H9 (cell line): Measurements from ENCODE around the gene UBN2. TPM values are rescaled to one million over a fixed set of nuclear protein-coding genes. Genes with fewer than 3 reads are reported as not detected.

Experiments used
- DNase-seq: peaks from one replicate; pipeline ENCODE4 v3.0.0-alpha.2; 2017
- H2AFZ ChIP-seq: one replicate; pipeline ENCODE4 v1.6.1; 2013; ENCODE audit warnings: mild to moderate bottlenecking, low read length, control low read depth, moderate library complexity
- H2AK5ac ChIP-seq: 2 replicates; pipeline ENCODE4 v1.6.1; 2013; ENCODE audit warnings: low read length, control low read depth, mixed read lengths; ENCODE audit not compliant: insufficient read length
- H2BK120ac ChIP-seq: one replicate; pipeline ENCODE4 v1.6.1; 2013; ENCODE audit warnings: low read depth, mild to moderate bottlenecking, low read length, control low read depth, inconsistent platforms; ENCODE audit not compliant: poor library complexity, severe bottlenecking
- H2BK12ac ChIP-seq: 2 replicates; pipeline ENCODE4 v1.6.1; 2013; ENCODE audit warnings: low read length, control low read depth, mixed read lengths, low read depth; ENCODE audit not compliant: insufficient read length
- H2BK15ac ChIP-seq: 2 replicates; pipeline ENCODE4 v1.6.1; 2013; ENCODE audit warnings: low read depth, low read length, control low read depth
- H2BK20ac ChIP-seq: one replicate; pipeline ENCODE4 v1.6.1; 2013; ENCODE audit warnings: low read depth, mild to moderate bottlenecking, low read length, control low read depth, inconsistent platforms; ENCODE audit not compliant: poor library complexity, severe bottlenecking
- H2BK5ac ChIP-seq: 2 replicates; pipeline ENCODE4 v1.6.1; 2013; ENCODE audit warnings: low read length, control low read depth, mixed read lengths; ENCODE audit not compliant: insufficient read length
- H3K14ac ChIP-seq: 2 replicates; pipeline ENCODE4 v1.6.1; 2013; ENCODE audit warnings: low read length, control low read depth; ENCODE audit not compliant: insufficient read depth
- H3K18ac ChIP-seq: 2 replicates; pipeline ENCODE4 v1.6.1; 2013; ENCODE audit warnings: low read depth, mild to moderate bottlenecking, mixed read lengths, low read length, control low read depth; ENCODE audit not compliant: insufficient read length
- H3K23ac ChIP-seq: 2 replicates; pipeline ENCODE4 v1.6.1; 2013; ENCODE audit warnings: low read length, control low read depth, mixed read lengths, low read depth; ENCODE audit not compliant: insufficient read length
- H3K23me2 ChIP-seq: 2 replicates; pipeline ENCODE4 v1.6.1; 2013; ENCODE audit warnings: low read depth, mild to moderate bottlenecking, mixed read lengths, low read length, control low read depth; ENCODE audit not compliant: insufficient read length, poor library complexity, severe bottlenecking
- H3K27ac ChIP-seq: 2 replicates; pipeline ENCODE4 v1.5.1; 2013; ENCODE audit warnings: low read length, control low read depth, mixed read lengths, low read depth; ENCODE audit not compliant: insufficient read length
- H3K27me3 ChIP-seq: 2 replicates; pipeline ENCODE4 v1.6.1; 2013; ENCODE audit warnings: low read length, control low read depth, inconsistent platforms; ENCODE audit not compliant: insufficient read depth
- H3K4ac ChIP-seq: 2 replicates; pipeline ENCODE4 v1.6.1; 2013; ENCODE audit warnings: low read depth, mild to moderate bottlenecking, control low read depth, inconsistent platforms, low read length, moderate library complexity
- H3K4me1 ChIP-seq: 2 replicates; pipeline ENCODE4 v1.6.1; 2013; ENCODE audit warnings: low read length, control low read depth, inconsistent platforms; ENCODE audit not compliant: insufficient read depth
- H3K4me2 ChIP-seq: 2 replicates; pipeline ENCODE4 v1.6.1; 2013; ENCODE audit warnings: low read length, control low read depth, mixed read lengths; ENCODE audit not compliant: insufficient read length, insufficient read depth
- H3K56ac ChIP-seq: 2 replicates; pipeline ENCODE4 v1.6.1; 2013; ENCODE audit warnings: low read depth, mild to moderate bottlenecking, mixed read lengths, low read length, control low read depth; ENCODE audit not compliant: insufficient read length
- H3K79me1 ChIP-seq: 2 replicates; pipeline ENCODE4 v1.6.1; 2013; ENCODE audit warnings: low read depth, mild to moderate bottlenecking, moderate library complexity, low read length, control low read depth, inconsistent platforms; ENCODE audit not compliant: insufficient read depth, poor library complexity, severe bottlenecking
- H3K79me2 ChIP-seq: 2 replicates; pipeline ENCODE4 v1.6.1; 2013; ENCODE audit warnings: low read length, control low read depth, inconsistent platforms; ENCODE audit not compliant: insufficient read depth
- H3K9ac ChIP-seq: 2 replicates; pipeline ENCODE4 v1.6.1; 2013; ENCODE audit warnings: low read length, control low read depth, mixed read lengths; ENCODE audit not compliant: insufficient read length; ENCODE audit errors: extremely low read depth
- H3K9me3 ChIP-seq: one replicate; pipeline ENCODE4 v1.6.1; 2013; ENCODE audit warnings: low read depth, low read length, inconsistent platforms; ENCODE audit not compliant: control insufficient read depth
- H3T11ph ChIP-seq: one replicate; pipeline ENCODE4 v1.6.1; 2013; ENCODE audit warnings: mild to moderate bottlenecking, low read length, control low read depth, inconsistent platforms
- H4K20me1 ChIP-seq: one replicate; pipeline ENCODE4 v1.6.1; 2013; ENCODE audit not compliant: control insufficient read depth, insufficient read length, insufficient read depth
- H4K5ac ChIP-seq: 2 replicates; pipeline ENCODE4 v1.6.1; 2013; ENCODE audit warnings: low read depth, mild to moderate bottlenecking, mixed read lengths, low read length, control low read depth; ENCODE audit not compliant: insufficient read length
- H4K8ac ChIP-seq: replicated peaks from 2 replicates; pipeline ENCODE4 v1.6.1; 2013; ENCODE audit warnings: low read length, control low read depth, mixed read lengths, low read depth; ENCODE audit not compliant: insufficient read length
- H4K91ac ChIP-seq: 2 replicates; pipeline ENCODE4 v1.6.1; 2013; ENCODE audit warnings: low read depth, mild to moderate bottlenecking, moderate library complexity, mixed read lengths, low read length, control low read depth; ENCODE audit not compliant: insufficient read length
- H3K27ac Mint-ChIP-seq, 3 experiments: 2 replicates in 2 of 3; 3 replicates in 1 of 3; pipeline ENCODE4 v1.8.0; 2020 to 2021; ENCODE audit warnings: mixed read lengths in 3 of 3, mild to moderate bottlenecking in 1 of 3, moderate library complexity in 1 of 3
- H3K27me3 Mint-ChIP-seq: 2 replicates; pipeline ENCODE4 v1.8.0; 2021; ENCODE audit warnings: low read depth, mild to moderate bottlenecking, moderate library complexity, mixed read lengths
- H3K36me3 Mint-ChIP-seq, 3 experiments: 2 replicates in 2 of 3; 3 replicates in 1 of 3; pipeline ENCODE4 v1.8.0; 2020 to 2021; ENCODE audit warnings: low read depth in 3 of 3, mixed read lengths in 3 of 3; ENCODE audit not compliant: insufficient read depth in 1 of 3
- H3K4me1 Mint-ChIP-seq, 2 experiments: 2 replicates each; pipeline ENCODE4 v1.8.0; 2020; ENCODE audit warnings: mixed read lengths in 2 of 2
- H3K4me3 Mint-ChIP-seq, 2 experiments: 2 replicates in 1 of 2; 3 replicates in 1 of 2; pipeline ENCODE4 v1.8.0; 2020 to 2021; ENCODE audit warnings: mild to moderate bottlenecking in 2 of 2, mixed read lengths in 2 of 2, moderate library complexity in 1 of 2
- H3K9me3 Mint-ChIP-seq, 2 experiments: 2 replicates in 1 of 2; 3 replicates in 1 of 2; pipeline ENCODE4 v1.8.0; 2020; ENCODE audit warnings: mild to moderate bottlenecking in 2 of 2, mixed read lengths in 2 of 2, moderate library complexity in 1 of 2
- WGBS: extraction: QIAGEN DNeasy Blood & Tissue Kit; methylation state at CpG from one replicate; pipeline ENCODE4 v1.1.7; 2013; ENCODE audit warnings: missing lambda C conversion rate, low lambda C conversion rate, mixed read lengths; ENCODE audit not compliant: insufficient read length; ENCODE audit errors: extremely low coverage; 5-methylcytosine and 5-hydroxymethylcytosine counted together
- total RNA-seq: library from RNA; stranded (reverse); gene quantifications from 2 replicates; pipeline ENCODE4 v1.2.1, GENCODE V29; 2021
- TF ChIP-seq, protein P1 (sequence below): fragments of 200-600 bp; sonication (generic); conservative IDR thresholded peaks from 3 replicates; pipeline ENCODE4 v1.8.0; 2021; ENCODE audit warnings: antibody characterized with exemption, mild to moderate bottlenecking

The UBN2 gene
- total RNA-seq, 1 experiment from 2014 or later = 27.6 TPM

- Mint-ChIP-seq H3K27ac (no peak overlapping the region; a peak in 1 of 7 replicates), H3K27me3 (no peaks in the 10 kb centered on the region; the same call in 1 of the 2 replicates), H3K9me3 (no peaks in the 10 kb centered on the region), H3K4me3 (no peak overlapping the region), H3K4me1 (no peaks in the 10 kb centered on the region), H3K36me3 (peaks cover under 1 to 17% (median 6%) of the 10 kb centered on the region in 3 experiments; a peak in 5 of 7 replicates)
- Histone ChIP-seq H4K8ac (no peak overlapping the region), H4K5ac (no peak overlapping the region), H3K27me3 (no peaks in the 10 kb centered on the region), H3K4ac (no peak overlapping the region), H3K23ac (no peak overlapping the region), H3K27ac (no peak overlapping the region), H2BK5ac (no peak overlapping the region), H3K4me1 (no peaks in the 10 kb centered on the region), H3K14ac (no peak overlapping the region), H2BK15ac (no peak overlapping the region), H3K18ac (no peak overlapping the region), H3K4me2 (no peak overlapping the region), H2AFZ (no peak overlapping the region), H3K23me2 (no peaks in the 10 kb centered on the region), H2BK12ac (no peak overlapping the region), H3K9me3 (no peaks in the 10 kb centered on the region), H3K56ac (no peak overlapping the region), H3T11ph (no peak overlapping the region), H3K79me1 (no peaks in the 10 kb centered on the region), H2AK5ac (no peak overlapping the region), H4K20me1 (no peaks in the 10 kb centered on the region), H2BK120ac (no peak overlapping the region), H3K9ac (no peak overlapping the region), H3K79me2 (no peaks in the 10 kb centered on the region), H4K91ac (no peak overlapping the region), H2BK20ac (no peak overlapping the region)
- DNase-seq = no peak
- no CpG with 5 or more reads among the region's 2 CpGs for WGBS
- TF ChIP-seq, protein P1, sequence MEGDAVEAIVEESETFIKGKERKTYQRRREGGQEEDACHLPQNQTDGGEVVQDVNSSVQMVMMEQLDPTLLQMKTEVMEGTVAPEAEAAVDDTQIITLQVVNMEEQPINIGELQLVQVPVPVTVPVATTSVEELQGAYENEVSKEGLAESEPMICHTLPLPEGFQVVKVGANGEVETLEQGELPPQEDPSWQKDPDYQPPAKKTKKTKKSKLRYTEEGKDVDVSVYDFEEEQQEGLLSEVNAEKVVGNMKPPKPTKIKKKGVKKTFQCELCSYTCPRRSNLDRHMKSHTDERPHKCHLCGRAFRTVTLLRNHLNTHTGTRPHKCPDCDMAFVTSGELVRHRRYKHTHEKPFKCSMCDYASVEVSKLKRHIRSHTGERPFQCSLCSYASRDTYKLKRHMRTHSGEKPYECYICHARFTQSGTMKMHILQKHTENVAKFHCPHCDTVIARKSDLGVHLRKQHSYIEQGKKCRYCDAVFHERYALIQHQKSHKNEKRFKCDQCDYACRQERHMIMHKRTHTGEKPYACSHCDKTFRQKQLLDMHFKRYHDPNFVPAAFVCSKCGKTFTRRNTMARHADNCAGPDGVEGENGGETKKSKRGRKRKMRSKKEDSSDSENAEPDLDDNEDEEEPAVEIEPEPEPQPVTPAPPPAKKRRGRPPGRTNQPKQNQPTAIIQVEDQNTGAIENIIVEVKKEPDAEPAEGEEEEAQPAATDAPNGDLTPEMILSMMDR = no peak
These were observed 62.5 kb downstream of the UBN2 start for GRCh38 chr7:139293534-139293933.
